RWPE2 (cell line): ENCODE measurements around the gene RPL31.
A peak's percentile ranks its signal among the peaks of the same experiment; 100 is the strongest.

Experiments
- ATAC-seq: fragments of 200-7000 bp; cut with Tn5 transposase; 3 replicates; pipeline ENCODE4 v1.9.1; 2021; ENCODE audit warnings: low read depth
- DNase-seq: peaks from one replicate; pipeline ENCODE4 v3.0.0-alpha.2; 2020; ENCODE audit warnings: low spot score
- H3K27ac ChIP-seq: fragments of 450-650 bp; 2 replicates; pipeline ENCODE4 v1.5.1; 2017; ENCODE audit warnings: mild to moderate bottlenecking; ENCODE audit not compliant: poor library complexity, severe bottlenecking
- H3K27me3 ChIP-seq: fragments of 250-450 bp; sonication (Bioruptor Pico); 2 replicates; pipeline ENCODE4 v1.5.1; 2021; ENCODE audit warnings: mild to moderate bottlenecking, moderate library complexity; ENCODE audit not compliant: insufficient read depth, poor library complexity, severe bottlenecking
- H3K36me3 ChIP-seq: fragments of 250-450 bp; sonication (Bioruptor Pico); 2 replicates; pipeline ENCODE4 v1.5.1; 2020; ENCODE audit warnings: low read depth, mild to moderate bottlenecking, moderate library complexity
- H3K4me1 ChIP-seq: fragments of 250-450 bp; sonication (Bioruptor Pico); 2 replicates; pipeline ENCODE4 v1.5.1; 2021; ENCODE audit warnings: mild to moderate bottlenecking, moderate library complexity; ENCODE audit not compliant: insufficient read depth, poor library complexity, severe bottlenecking
- H3K4me3 ChIP-seq: fragments of 250-450 bp; sonication (Bioruptor Pico); 2 replicates; pipeline ENCODE4 v1.5.1; 2021; ENCODE audit warnings: mild to moderate bottlenecking, moderate library complexity; ENCODE audit not compliant: severe bottlenecking
- H3K9me3 ChIP-seq: fragments of 250-450 bp; sonication (Bioruptor Pico); 2 replicates; pipeline ENCODE4 v1.5.1; 2021; ENCODE audit warnings: mild to moderate bottlenecking, moderate library complexity; ENCODE audit not compliant: severe bottlenecking
- TF ChIP-seq, protein P1 (sequence below): fragments of 450-650 bp; IDR thresholded peaks from one replicate; pipeline ENCODE4 v1.5.1; 2017; ENCODE audit warnings: mild to moderate bottlenecking, moderate library complexity; ENCODE audit not compliant: poor library complexity, severe bottlenecking

The RPL31 gene

DNA sequence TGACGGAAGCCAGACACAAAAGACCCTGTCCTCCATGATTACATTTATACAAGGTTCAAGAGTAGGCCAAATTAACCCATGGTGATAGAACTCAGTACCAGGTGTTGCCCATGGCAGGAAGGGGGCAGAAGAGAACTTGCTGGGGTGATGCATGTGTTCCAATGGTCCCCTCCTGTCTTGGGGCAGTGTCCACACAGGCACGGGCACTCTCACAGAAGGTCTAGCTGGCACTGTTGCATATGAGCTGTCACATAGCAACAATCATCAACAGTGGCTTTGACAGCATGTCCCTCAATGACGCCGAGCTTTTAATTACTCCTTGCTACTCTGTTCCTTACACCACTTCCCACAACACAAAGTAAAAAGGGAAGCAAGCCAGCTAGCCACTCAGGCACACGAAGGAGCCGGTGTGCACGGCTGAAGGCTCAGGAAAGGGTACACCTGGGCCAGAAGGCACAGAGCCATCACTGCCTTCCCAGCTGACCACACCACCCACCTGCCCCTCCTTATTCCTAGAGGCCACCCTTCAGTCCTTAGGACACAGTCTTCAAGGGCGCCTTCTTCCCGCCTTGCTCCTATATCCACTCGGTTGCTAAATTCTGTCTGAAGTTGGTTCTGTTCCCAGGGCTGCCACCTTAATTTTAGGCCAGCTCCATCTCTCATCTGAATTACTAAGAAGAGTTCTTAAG, 28.9 kb downstream of the RPL31 start:
- DNase-seq (no peak), ATAC-seq (no peak)
- Histone ChIP-seq H3K9me3 (no peaks in the 10 kb centered on the region), H3K36me3 (peaks cover 72% of the 10 kb centered on the region), H3K4me3 (no peak overlapping the region), H3K27me3 (no peaks in the 10 kb centered on the region), H3K27ac (no peak overlapping the region), H3K4me1 (no peaks in the 10 kb centered on the region)
- TF ChIP-seq, protein P1, sequence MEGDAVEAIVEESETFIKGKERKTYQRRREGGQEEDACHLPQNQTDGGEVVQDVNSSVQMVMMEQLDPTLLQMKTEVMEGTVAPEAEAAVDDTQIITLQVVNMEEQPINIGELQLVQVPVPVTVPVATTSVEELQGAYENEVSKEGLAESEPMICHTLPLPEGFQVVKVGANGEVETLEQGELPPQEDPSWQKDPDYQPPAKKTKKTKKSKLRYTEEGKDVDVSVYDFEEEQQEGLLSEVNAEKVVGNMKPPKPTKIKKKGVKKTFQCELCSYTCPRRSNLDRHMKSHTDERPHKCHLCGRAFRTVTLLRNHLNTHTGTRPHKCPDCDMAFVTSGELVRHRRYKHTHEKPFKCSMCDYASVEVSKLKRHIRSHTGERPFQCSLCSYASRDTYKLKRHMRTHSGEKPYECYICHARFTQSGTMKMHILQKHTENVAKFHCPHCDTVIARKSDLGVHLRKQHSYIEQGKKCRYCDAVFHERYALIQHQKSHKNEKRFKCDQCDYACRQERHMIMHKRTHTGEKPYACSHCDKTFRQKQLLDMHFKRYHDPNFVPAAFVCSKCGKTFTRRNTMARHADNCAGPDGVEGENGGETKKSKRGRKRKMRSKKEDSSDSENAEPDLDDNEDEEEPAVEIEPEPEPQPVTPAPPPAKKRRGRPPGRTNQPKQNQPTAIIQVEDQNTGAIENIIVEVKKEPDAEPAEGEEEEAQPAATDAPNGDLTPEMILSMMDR = no peak

GRCh38 chr2:101032084-101032776, 30.1 kb downstream of the RPL31 start:
- Histone ChIP-seq H3K9me3 (no peaks in the 10 kb centered on the region), H3K27me3 (no peaks in the 10 kb centered on the region), H3K27ac (no peak overlapping the region), H3K4me3 (no peak overlapping the region), H3K4me1 (no peaks in the 10 kb centered on the region), H3K36me3 (peaks cover 72% of the 10 kb centered on the region)
- DNase-seq (no peak), ATAC-seq (no peak)
- TF ChIP-seq, protein P1 = no peak

DNA sequence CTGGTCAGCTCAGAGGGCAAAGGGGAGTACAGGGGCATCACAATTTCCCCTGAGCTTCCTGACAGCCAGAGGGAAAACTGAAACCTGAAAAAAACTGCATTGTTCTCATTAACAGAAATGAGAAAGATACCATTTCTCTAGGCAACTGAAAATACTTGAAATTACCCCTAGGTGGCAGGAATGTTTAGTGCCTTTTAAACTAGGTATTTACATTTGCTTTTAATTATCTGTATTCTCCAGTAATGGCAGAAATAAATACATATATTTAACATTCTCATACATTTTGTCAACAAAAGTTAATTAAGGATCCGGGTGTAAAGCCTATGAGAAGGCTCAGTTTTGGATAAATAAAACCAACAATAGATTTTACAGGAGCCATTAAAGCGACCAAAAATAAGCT, 34.5 kb downstream of the RPL31 start:
- no peaks in the 10 kb centered on the region for H3K9me3 ChIP-seq
- H3K27me3 ChIP-seq = no peaks in the 10 kb centered on the region
- ATAC-seq (no peak), DNase-seq (no peak)
- H3K4me1 ChIP-seq = no peaks in the 10 kb centered on the region
- H3K4me3 ChIP-seq = no peak overlapping the region
- H3K36me3 ChIP-seq = peaks cover 82% of the 10 kb centered on the region
- TF ChIP-seq, protein P1 = peak; percentile 69
- H3K27ac ChIP-seq = no peak overlapping the region

DNA sequence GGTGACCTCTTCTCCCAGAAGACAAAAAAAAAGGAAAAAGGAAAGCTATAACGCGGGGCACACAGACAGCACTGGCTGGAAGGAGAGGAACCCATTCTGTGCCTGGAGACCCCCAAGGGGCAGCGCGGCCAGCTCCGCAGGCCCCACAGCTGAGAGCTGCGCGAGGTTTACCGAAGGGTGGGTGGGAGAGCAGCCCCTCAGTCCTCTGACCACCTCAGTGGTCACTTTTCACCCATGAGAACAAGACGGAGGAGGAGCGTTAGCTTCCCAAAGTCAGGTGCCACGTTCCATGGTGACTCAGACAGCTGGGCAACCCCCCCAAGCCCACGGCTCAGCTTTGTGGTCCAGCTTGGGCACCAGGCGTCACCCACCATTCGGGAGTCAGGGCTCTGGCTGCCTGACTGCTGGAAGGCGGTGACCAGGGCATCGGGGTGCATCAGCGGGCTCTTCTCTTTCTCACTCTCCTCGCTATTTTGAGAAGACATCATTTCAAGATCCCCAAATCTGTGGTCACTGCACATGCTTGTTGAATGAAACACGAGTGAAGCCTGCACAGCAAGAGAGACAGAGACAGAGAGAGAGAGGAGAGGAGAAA, 35.2 kb downstream of the RPL31 start:
- Histone ChIP-seq H3K27me3 (no peaks in the 10 kb centered on the region), H3K4me1 (no peaks in the 10 kb centered on the region), H3K36me3 (peaks cover 82% of the 10 kb centered on the region), H3K4me3 (no peak overlapping the region), H3K27ac (no peak overlapping the region), H3K9me3 (no peaks in the 10 kb centered on the region)
- no peak for DNase-seq
- TF ChIP-seq, protein P1 = no peak
- no peak for ATAC-seq
